WI38 (cell line): ENCODE data around the gene TEX44.

ENCODE experiments used
- H3K4me3 ChIP-seq: 2 replicates; pipeline ENCODE4 v1.5.1; 2011; ENCODE audit warnings: low read depth, mild to moderate bottlenecking, control low read depth, low read length
- TF ChIP-seq, protein P1 (sequence below): IDR thresholded peaks from 2 replicates; pipeline ENCODE4 v1.5.1; 2012; ENCODE audit warnings: low read depth, mild to moderate bottlenecking, control low read depth, low read length

The TEX44 gene

DNA sequence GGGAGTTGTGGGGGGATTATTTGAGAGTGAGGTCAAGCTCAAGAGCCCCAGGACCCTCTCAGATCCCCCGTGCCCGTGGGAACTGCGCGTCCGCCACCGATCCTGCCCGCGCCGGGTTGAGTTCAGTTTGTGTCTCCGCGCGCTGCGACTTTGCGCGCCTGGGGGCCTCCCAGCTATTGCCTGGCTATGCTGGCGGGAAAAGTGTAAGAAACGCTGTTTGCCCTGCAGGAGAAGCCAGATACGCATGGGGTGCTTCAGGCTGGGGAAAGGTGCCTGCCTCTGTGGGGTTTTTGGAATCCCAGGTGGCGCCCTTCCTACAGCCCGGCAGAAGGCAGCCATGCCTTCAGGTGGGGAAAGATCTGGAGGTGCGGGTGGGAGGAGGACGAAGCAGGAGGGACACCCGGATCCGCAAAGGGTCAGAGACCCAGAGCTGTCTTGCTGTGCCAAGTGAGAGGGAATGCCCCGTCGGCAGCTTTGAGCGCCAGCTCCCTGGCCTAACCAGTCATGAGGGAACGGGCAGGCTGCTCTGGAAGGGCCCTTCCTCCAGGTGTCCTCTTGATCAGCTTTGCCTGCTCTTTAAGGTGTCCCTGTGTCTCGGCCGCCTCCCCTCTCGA is 22.5 kb downstream of the TEX44 start:
- H3K4me3 ChIP-seq: no peak overlapping the region
- TF ChIP-seq, protein P1, sequence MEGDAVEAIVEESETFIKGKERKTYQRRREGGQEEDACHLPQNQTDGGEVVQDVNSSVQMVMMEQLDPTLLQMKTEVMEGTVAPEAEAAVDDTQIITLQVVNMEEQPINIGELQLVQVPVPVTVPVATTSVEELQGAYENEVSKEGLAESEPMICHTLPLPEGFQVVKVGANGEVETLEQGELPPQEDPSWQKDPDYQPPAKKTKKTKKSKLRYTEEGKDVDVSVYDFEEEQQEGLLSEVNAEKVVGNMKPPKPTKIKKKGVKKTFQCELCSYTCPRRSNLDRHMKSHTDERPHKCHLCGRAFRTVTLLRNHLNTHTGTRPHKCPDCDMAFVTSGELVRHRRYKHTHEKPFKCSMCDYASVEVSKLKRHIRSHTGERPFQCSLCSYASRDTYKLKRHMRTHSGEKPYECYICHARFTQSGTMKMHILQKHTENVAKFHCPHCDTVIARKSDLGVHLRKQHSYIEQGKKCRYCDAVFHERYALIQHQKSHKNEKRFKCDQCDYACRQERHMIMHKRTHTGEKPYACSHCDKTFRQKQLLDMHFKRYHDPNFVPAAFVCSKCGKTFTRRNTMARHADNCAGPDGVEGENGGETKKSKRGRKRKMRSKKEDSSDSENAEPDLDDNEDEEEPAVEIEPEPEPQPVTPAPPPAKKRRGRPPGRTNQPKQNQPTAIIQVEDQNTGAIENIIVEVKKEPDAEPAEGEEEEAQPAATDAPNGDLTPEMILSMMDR: no peak

DNA sequence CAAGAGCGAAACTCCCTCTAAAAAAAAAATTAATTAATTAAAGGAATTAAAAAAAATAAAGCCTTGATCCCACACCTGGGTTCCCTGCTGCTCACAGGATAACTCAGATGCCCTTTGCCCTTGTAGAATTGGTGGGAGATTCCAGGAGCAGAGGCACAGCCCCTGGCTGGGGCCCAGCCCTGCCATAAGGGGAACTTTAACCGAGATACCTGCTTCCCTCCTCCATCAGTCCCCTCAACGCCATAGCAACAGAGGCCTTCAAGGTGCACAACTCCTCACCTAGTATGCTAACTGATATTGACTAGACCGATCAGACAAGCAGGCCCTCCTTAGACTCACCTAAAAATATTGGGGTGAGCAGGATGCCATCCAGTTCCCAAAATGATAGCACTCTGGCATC is 23.6 kb downstream of the TEX44 start:
- H3K4me3 ChIP-seq: no peak overlapping the region
- TF ChIP-seq, protein P1: no peak

DNA sequence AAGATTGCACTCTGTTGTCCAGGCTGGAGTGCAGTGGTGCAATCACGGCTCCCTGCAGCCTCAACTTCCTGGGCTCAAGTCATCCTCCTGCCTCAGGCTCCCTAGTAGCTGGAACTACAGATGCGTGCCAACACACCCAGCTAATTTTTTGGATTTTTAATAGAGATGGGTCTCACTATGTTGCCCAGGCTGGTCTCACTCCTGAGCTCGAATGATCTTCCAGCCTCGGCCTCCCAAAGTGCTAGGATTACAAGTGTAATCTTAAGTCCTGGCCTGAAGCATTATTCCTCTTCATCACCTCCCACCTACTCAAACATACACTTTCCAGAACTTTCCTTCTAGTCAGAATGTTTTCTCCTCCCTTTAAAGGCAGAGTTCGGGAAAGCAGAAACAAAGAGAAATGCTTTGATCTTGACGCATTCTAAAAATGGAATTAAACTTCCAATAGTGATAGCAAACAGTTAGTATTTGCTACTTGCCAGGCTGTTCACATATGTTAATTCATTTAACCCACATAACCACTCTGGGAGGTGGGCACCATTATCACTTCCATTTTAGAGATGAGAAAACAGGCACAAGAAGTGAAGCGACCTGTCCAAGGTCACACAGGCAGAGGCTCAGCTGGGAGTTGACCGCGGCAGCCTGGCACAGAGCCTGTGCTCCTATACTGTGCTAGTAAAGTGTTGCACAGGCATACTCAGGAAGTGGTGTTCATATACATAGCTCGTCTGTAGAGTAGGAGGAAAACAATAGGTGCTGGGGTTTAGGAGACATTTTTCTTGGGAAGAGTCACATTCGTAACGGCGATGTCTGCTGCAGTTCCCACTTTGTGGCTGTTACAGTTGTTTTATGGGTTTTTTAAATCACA is 24.6 kb downstream of the TEX44 start:
- no peak overlapping the region for H3K4me3 ChIP-seq
- TF ChIP-seq, protein P1: no peak

DNA sequence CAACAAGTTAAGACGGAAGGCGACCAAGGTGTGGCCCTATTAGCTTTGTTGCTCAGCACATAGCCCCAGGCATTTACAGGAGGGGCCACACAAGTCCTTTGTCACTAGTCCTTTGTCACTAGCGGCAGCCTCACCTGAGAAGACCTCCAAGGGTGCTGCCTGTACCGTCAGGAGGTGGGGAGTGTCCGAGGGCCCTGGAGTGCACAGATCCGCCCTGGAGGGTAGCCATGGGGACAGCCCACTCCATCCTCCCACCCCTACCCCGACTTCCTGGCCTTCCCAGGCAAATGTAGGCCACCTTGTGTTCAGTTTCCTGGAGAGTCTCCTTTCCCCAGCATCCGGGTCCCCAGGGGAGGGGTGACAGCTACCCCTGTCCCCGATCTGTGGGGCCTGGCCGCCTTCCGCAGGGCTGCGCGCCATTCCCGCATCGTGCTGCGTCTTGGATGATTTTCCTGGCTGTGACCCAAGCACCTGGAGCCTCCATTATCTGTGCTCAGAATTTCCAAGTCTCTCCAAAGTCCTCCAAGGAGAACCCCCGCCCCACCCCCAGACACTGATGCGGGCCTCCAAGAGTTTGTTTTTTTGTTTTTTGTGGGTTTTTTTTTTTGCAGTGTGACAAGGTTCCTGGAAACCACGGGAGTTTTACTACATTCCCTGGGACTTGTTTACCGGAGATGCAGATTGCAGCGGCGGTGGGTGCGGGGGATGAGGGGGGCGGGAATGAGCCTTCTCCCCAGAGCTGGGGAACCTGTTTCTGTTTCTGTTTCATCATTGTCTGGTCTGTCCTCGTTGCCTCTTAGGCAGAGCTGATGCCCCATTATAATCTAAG is 28.6 kb downstream of the TEX44 start:
- TF ChIP-seq, protein P1: no peak
- no peak overlapping the region for H3K4me3 ChIP-seq

DNA sequence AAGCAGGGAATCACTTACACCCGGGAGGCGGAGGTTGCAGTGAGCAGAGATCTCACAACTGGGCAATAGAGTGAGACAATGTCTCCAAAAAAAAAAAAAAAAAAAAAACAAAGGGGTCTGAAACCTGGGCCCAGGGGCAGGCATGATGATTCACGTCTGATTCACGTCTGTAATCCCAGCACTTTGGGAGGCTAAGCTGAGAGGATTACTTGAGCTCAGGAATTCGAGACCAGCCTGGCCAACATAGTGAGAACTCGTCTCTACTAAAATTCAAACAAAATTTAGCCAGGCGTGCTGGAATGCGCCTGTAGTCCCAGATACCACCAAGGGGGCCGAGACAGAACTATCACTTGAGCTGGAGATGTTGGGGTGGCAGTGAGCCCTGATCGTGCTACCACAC is 30.3 kb downstream of the TEX44 start:
- TF ChIP-seq, protein P1: no peak
- H3K4me3 ChIP-seq: no peak overlapping the region

DNA sequence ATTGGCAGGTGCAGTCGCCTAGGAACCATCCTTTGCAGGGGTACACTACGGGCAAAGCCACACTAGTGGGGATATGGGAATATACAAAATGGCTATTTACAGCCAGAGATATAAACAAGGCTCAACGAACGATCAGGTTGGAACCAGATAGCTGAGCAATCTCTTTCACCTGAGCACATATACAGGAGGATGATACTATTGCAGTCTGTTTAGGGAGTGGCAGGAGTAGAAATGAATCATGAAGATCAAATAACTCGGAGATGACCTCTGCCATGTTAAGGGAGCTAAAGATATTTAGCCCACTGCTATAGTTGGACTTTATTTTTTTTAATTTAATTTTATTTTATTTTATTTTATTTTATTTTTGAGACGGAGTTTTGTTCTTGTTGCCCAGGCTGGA is 33.8 kb downstream of the TEX44 start:
- TF ChIP-seq, protein P1: no peak
- no peak overlapping the region for H3K4me3 ChIP-seq
